ENCODE measurements around the gene CUX1.

Gene CUX1

GRCh38 chr7:101879565-101879964 is 62.1 kb downstream of the CUX1 start:
- Histone ChIP-seq H3K4me2 (ENCODE audit: low read length) (peak overlapping the region; percentile 54), H3K27ac (ENCODE audit: low read depth, low read length) (no peak overlapping the region; the same call in 1 of the 2 replicates), H3K27me3 (ENCODE audit: control insufficient read depth, low read length) (no peaks in the 10 kb centered on the region), H3F3A (ENCODE audit: control insufficient read depth, insufficient read depth) (peaks cover 31% of the 10 kb centered on the region), H3K79me2 (ENCODE audit: control insufficient read depth, low read length) (peaks cover 100% of the 10 kb centered on the region), H3K4me3 (ENCODE audit: low read length) (no peak overlapping the region), H3K4me1 (ENCODE audit: control insufficient read depth, low read length) (peaks cover 99% of the 10 kb centered on the region), H3K9me3 (ENCODE audit: control insufficient read depth, insufficient read depth, low read length) (no peaks in the 10 kb centered on the region), H4K20me1 (ENCODE audit: control insufficient read depth, insufficient read depth, low read depth, low read length) (peaks cover 22% of the 10 kb centered on the region), H3K36me3 (ENCODE audit: control insufficient read depth, low read length) (peaks cover 27% of the 10 kb centered on the region), H3K9me2 (replicated peaks; ENCODE audit: control insufficient read depth, low read length) (no peaks in the 10 kb centered on the region)
- TF ChIP-seq EZH2phosphoT487 (IDR thresholded peaks at IDR 0.05; ENCODE audit: borderline replicate concordance, low read length) = no peak
- TF ChIP-seq, protein P1, sequence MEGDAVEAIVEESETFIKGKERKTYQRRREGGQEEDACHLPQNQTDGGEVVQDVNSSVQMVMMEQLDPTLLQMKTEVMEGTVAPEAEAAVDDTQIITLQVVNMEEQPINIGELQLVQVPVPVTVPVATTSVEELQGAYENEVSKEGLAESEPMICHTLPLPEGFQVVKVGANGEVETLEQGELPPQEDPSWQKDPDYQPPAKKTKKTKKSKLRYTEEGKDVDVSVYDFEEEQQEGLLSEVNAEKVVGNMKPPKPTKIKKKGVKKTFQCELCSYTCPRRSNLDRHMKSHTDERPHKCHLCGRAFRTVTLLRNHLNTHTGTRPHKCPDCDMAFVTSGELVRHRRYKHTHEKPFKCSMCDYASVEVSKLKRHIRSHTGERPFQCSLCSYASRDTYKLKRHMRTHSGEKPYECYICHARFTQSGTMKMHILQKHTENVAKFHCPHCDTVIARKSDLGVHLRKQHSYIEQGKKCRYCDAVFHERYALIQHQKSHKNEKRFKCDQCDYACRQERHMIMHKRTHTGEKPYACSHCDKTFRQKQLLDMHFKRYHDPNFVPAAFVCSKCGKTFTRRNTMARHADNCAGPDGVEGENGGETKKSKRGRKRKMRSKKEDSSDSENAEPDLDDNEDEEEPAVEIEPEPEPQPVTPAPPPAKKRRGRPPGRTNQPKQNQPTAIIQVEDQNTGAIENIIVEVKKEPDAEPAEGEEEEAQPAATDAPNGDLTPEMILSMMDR (IDR thresholded peaks at IDR 0.05; ENCODE audit: low read depth, low read length, poor library complexity, severe bottlenecking) = no peak

DNA sequence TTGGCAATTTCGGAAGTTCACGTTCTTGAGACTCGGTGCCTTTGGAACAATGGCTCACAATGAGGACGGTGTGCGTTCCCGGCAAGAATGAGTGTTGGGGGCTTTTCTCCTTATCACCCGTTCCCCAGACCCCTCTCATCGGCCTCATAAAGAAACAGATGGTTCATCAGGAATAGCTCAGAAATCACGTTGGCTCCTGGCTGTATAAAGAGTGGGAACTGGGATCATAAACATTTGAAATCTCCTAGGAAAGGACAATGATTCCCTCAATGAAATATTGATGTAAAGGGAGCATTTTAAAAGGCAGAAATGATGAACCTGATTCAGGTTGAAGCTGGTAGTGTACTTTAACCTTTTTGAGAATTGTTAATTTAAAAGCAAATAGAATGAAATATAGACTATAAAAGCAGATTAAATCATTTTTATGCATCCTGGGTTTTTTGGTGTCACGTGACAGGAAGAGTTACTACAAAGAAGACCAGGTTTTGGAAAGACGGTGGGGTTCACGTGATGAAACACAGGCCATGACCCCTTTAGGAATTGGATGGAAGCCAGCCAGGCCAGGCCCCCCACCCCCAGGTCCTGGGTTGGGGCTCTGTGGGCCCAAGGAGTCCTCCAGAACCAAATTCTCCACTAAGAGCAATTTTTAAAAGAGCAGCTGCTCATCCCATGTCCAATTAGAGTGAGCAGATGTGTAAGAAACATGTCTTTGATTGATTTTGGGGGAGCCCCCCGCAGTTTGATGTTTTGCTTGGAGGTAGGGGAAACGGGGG is 63.0 kb downstream of the CUX1 start:
- TF ChIP-seq EZH2phosphoT487 (IDR thresholded peaks at IDR 0.05; ENCODE audit: borderline replicate concordance, low read length) = no peak
- TF ChIP-seq, protein P1 (IDR thresholded peaks at IDR 0.05; ENCODE audit: low read depth, low read length, poor library complexity, severe bottlenecking) = no peak
- H3K27me3 ChIP-seq (ENCODE audit: control insufficient read depth, low read length) = no peaks in the 10 kb centered on the region
- peaks cover 20% of the 10 kb centered on the region for H3K36me3 ChIP-seq (ENCODE audit: control insufficient read depth, low read length)
- H3K9me3 ChIP-seq (ENCODE audit: control insufficient read depth, insufficient read depth, low read length) = no peaks in the 10 kb centered on the region
- peaks cover 37% of the 10 kb centered on the region for H3F3A ChIP-seq (ENCODE audit: control insufficient read depth, insufficient read depth)
- H3K4me2 ChIP-seq (ENCODE audit: low read length) = peak overlapping the region; percentile 54
- peaks cover 22% of the 10 kb centered on the region for H4K20me1 ChIP-seq (ENCODE audit: control insufficient read depth, insufficient read depth, low read depth, low read length)
- H3K79me2 ChIP-seq (ENCODE audit: control insufficient read depth, low read length) = peaks cover 98% of the 10 kb centered on the region
- peaks cover 99% of the 10 kb centered on the region for H3K4me1 ChIP-seq (ENCODE audit: control insufficient read depth, low read length)
- peak overlapping the region; percentile 70 for H3K27ac ChIP-seq (ENCODE audit: low read depth, low read length)
- no peaks in the 10 kb centered on the region for H3K9me2 ChIP-seq (replicated peaks; ENCODE audit: control insufficient read depth, low read length)
- H3K4me3 ChIP-seq (ENCODE audit: low read length) = peak overlapping the region; percentile 25

DNA sequence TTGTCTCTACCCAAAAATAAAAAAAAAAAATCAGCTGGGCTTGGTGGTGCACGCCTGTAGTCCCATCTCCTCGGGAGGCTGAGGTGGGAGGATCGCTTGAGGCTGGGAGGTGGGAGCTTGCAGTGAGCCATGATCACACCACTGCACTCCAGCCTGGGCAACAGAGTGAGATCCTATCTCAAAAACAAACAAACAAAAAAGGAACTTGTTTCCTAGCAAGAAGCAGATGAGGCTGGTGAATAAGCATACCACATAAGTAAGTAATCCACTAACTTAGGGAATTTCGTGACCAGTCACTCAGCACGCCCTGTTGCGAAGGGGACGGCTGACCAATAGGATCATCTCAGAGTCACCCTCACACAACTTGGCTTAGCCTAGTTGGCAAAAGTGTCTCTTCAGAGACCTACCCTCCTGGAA is 64.6 kb downstream of the CUX1 start:
- Histone ChIP-seq H3K9me2 (replicated peaks; ENCODE audit: control insufficient read depth, low read length) (no peaks in the 10 kb centered on the region), H3K9me3 (ENCODE audit: control insufficient read depth, insufficient read depth, low read length) (no peaks in the 10 kb centered on the region), H3K4me3 (ENCODE audit: low read length) (no peak overlapping the region), H4K20me1 (ENCODE audit: control insufficient read depth, insufficient read depth, low read depth, low read length) (peaks cover 36% of the 10 kb centered on the region), H3K36me3 (ENCODE audit: control insufficient read depth, low read length) (peaks cover 28% of the 10 kb centered on the region), H3K27me3 (ENCODE audit: control insufficient read depth, low read length) (no peaks in the 10 kb centered on the region), H3K27ac (ENCODE audit: low read depth, low read length) (peak overlapping the region; percentile 6; the same call in 1 of the 2 replicates), H3K4me1 (ENCODE audit: control insufficient read depth, low read length) (peaks cover 99% of the 10 kb centered on the region), H3K4me2 (ENCODE audit: low read length) (peak overlapping the region; percentile 54), H3F3A (ENCODE audit: control insufficient read depth, insufficient read depth) (peaks cover 32% of the 10 kb centered on the region), H3K79me2 (ENCODE audit: control insufficient read depth, low read length) (peaks cover 98% of the 10 kb centered on the region)
- TF ChIP-seq EZH2phosphoT487 (IDR thresholded peaks at IDR 0.05; ENCODE audit: borderline replicate concordance, low read length) = no peak
- TF ChIP-seq, protein P1 (IDR thresholded peaks at IDR 0.05; ENCODE audit: low read depth, low read length, poor library complexity, severe bottlenecking) = no peak
